HG02642 (cell line): ENCODE measurements around the gene TEX2.

Experiments used
- ATAC-seq: cut with Tn5 transposase; IDR thresholded peaks from one replicate; pipeline ENCODE4 v1.9.1; 2021; ENCODE audit warnings: mild to moderate bottlenecking; ENCODE audit not compliant: unreplicated experiment, poor library complexity

The TEX2 gene

GRCh38 chr17:64128787-64129514 lies 134.1 kb downstream of the TEX2 start:
- no peak for ATAC-seq

DNA sequence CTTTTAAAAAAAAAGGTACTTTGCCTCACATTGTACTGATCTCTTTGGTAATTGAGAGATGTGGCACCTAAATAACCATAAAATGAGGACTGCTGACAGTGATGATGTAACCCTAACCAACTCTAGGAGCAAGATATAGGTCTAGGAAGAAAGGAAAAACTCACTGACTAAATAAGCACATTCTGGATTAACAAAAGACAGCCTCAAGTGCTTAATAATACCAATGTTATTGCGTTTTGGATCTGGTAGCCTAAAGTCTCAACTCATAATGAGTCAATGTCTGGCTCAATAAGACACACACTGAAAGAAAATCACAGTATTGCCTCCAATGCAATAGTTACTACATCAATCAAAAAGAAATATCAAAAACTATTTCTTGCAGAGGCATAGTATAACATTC lies 136.1 kb downstream of the TEX2 start:
- no peak for ATAC-seq

- ATAC-seq: no peak
Observed at GRCh38 chr17:64125937-64126336, 137.1 kb downstream of the TEX2 start.

- no peak for ATAC-seq
Observed at GRCh38 chr17:64124609-64125008, 138.5 kb downstream of the TEX2 start.

DNA sequence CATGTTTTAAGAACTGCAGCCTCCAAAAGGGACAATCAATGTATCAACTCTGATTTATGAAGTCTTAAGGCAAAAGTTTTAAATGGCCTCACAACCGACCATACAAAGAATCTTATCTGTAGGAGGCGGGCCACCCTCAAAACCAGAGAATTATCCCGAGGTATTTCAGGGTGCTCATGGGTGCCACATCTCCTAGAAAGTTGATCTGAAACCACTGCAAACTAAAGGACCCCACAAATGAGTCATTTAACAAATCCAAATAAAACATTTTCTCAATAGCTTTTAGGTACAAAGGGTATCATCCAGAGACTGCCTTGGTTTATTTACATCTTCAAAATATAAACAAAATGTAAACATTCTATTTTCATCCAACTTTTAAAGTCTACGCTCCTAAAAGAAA lies 139.9 kb downstream of the TEX2 start:
- no peak for ATAC-seq

DNA sequence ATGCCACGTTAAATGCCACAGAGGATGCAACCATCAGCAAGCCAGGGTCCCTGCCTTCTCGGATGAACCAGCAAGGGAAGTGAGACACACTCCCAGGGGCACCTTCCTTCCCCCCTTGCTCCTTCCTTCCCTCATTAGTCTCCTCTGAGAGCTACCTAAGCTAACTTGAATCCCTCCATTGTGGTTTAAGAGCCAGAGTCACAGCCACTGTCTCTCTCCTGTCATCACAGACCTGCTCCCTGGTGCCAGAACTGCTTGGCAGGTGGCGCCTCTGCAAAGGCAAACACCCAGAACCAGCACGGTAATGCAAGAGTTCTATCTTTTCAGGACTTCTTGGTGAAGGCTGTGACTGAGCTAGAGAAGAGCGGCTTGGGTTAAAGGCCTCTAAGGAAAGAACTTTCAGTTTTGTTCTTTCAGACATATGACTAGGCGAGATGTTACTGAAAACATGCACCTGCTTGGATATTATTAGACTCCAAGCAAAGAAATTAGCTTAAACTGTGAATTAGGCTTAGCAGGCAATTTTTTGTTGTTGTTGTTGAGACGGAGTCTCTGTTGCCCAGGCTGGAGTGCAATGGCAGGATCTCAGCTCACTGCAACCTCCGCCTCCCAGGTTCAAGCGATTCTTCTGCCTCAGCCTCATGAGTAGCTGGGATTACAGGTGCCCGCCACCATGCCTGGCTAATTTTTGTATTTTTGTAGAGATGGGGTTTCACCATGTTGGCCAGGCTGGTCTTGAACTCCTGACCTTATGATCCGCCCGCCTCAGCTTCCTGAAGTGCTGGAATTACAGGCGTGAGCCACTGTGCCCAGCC lies 141.9 kb downstream of the TEX2 start:
- ATAC-seq: peak; percentile 90

- no peak for ATAC-seq
Observed at GRCh38 chr17:64120159-64120810, 142.8 kb downstream of the TEX2 start.

GRCh38 chr17:64117981-64118979 lies 144.8 kb downstream of the TEX2 start:
- ATAC-seq: no peak

GRCh38 chr17:64115822-64116534 lies 147.1 kb downstream of the TEX2 start:
- ATAC-seq: no peak

DNA sequence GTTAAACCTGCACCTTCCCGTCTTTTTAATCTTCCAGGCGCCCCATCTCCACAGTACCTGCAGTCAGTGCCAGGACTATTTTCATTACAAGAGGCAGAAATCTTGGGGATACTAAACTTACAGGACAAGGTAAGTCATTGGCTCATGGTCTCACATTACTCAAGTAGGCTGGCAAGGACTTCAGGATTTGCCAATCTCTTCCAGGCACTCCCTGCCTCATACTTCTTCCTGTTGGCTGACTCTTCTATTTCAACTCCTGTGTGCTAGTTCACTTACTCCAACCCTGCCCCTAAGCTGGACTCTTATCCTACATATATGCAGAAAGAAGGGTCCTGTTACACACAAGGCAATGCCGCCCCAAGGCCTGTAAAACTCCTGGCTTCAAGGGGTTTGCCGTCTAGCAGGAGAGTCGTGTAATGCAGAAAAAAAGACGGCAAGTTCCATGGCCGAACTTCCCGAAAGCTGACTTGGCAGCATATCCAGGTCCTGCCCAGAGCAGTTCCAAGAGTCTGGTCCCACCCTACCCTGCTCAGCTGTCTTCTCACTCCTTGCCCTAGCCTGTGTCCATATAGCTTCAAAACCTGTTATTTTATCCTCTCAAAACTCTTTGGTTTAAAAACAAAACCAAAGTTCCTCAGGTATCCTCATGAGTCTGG lies 147.9 kb downstream of the TEX2 start:
- no peak for ATAC-seq

DNA sequence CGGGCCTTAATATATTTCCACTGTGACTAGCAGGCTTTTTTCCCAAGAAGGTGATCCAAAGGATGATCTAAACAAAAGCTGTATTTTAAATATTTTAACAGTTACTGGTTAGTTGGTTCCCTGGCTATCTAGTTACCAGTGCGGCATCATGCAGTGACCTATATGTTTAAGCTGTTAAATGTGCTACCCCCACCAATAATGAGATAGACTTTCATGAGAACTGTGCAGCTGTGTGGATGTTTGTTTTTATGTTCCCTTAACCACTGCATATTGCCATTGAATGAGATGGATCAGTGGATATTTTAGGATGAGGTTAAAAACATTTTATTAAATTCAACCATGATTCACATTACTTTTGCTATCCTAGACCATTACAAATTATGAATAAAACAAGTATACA lies 150.1 kb downstream of the TEX2 start:
- ATAC-seq: no peak

GRCh38 chr17:64111831-64112230 lies 151.2 kb downstream of the TEX2 start:
- no peak for ATAC-seq

GRCh38 chr17:64110379-64111152 lies 152.5 kb downstream of the TEX2 start:
- no peak for ATAC-seq

GRCh38 chr17:64109400-64109799 lies 153.7 kb downstream of the TEX2 start:
- ATAC-seq: no peak

- ATAC-seq: no peak
Observed at GRCh38 chr17:64107500-64108236, 155.4 kb downstream of the TEX2 start.

DNA sequence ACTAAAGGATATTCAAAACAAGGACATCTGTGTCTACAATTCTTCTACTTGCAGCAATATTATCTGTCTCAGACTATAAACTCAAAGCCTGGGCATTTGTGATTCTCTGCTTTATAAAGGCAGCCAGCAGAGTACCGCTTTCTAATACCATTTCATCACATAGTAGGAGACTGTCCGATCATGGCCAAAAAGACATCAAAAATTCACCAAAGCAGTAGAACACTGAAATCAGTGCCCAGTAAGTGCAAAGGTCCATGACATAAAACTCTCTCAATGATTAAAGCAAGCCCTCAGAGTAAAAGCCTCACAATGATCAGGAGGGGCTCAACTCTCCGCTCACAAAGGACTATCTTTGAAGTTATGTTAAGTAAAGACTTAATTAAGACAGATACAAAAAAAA lies 156.1 kb downstream of the TEX2 start:
- ATAC-seq: no peak
